GM03348 (cell line): ENCODE data around the gene GET3.
A peak's percentile ranks its signal among the peaks of the same experiment; 100 is the strongest.
"Not testable (repeated sequence)": the region's sequence is repeated elsewhere in the genome, so short reads cannot be mapped to it uniquely, and the experiment has no call there.

ENCODE experiments used
- DNase-seq: peaks from one replicate; pipeline ENCODE4 v3.0.0; 2012; ENCODE audit warnings: low spot score

Gene GET3

DNA sequence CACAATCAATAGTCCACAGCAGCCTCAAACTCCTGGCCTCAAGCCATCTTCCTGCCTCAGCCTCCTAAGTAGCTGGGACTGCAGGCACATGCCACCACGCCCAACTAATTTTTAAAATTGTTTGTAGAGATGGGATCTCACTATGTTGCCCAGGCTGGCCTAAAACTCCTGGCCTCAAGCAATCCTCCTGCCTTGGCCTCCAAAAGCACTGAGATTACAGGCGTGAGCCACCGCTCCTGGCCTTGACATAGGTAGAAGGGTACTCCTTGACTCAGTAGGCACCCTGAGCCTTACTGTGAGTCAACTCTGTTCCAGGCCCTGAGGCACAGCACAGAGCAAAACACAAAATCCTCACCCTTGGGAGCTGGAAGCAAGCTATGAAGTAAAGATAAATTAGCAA is 21.4 kb upstream of the GET3 start:
- no peak for DNase-seq

DNA sequence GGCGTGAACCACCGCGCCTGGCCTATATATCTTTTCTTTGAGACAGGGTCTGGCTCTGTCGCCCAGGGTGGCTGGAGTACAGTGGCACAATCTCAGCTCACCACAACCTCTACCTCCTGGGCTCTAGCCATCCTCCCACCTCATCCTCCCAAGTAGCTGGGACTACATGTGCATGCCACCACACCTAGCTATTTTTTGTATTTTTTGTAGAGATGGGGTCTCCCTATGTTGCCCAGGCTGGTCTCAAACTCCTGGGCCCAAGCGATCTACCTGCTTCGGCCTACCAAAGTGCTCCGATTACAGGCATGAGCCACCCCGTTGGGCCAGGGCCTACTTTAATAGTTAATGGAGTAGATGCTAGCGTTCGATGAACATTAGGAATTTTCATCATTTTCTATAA is 17.0 kb upstream of the GET3 start:
- DNase-seq = no peak

DNA sequence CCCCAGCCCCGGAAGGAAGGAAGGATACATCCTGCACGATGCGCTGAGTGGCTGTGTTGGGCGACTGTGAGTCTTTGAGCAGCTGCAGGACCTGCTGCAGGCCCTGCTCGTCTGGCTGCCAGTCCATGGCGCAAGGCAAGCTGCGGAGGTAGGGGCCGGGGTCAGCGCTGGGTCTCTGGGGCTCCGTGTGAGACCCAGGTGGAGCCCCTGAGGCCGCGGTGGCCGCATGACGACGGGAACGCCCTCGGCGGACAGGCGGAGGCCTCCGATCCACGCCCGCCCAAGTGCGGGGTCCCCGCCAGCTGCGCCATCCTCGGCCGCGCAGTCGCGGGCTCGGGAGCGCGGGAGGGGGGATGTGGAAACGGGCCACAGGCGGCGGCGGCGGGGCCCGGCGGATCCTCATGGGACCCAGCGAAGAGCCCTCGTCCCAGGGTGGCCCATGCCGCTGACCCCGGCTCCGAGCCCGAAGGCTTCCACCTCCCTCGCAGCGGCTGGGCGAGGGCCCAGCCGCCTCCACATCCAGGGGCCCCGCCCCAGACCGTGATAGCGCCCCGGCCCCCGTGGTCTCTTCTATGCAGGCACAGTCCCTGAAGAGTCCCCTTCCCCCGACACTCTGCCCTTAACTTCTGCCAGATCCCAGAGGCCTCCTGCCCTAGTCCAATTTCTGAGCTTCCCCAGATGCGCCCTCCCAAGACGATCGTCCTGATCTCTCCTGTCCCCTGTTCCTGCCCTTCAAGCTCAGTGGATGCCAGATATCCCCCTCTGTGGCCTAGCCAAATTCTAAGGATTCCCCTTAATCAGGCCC is 16.2 kb upstream of the GET3 start:
- peak; percentile 58 for DNase-seq

DNA sequence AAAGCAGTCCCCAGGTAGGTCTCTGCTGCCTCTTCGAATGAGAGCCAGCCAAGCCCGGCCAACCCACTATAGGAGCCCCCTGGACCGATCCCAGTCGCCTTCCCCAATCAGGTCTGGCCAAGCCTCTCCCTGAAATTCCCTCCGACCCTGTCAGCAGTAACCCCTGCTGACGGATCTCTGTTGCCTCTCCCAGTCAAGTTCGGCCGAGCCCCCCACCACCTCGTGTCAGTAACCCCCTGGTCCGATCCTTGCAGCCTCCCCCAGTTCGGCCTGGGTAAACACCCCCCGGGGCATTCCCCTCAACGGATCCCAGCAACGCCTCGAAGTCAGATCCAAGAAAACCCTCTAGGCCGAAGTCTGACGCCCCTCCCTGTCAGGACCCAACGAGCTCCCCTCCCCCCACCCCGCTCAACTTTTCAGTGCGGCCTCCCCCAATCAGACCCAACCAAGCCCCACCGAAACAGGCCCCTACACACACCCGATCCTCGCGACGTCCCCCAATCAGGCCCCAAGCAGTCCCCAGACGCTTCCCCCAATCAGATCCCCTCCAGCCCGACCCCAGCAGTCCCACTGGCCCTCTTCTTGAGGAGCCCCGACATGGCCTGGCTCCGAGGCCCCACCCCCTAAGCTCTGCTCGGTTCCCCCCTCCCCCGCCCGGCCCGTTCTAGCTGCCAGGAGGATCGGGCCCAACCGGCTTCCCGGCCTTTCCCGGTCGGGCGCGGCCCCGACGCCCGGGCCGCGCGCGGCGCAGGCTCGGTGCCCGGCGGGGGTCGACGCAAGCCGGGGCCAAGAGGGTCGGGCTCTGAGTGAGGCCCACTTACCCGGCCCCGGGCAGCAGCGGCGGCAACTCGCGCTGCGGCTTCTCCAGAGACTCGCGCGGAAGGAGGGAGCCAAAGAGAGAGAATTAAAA is 15.4 kb upstream of the GET3 start:
- peak; percentile 89 for DNase-seq

DNA sequence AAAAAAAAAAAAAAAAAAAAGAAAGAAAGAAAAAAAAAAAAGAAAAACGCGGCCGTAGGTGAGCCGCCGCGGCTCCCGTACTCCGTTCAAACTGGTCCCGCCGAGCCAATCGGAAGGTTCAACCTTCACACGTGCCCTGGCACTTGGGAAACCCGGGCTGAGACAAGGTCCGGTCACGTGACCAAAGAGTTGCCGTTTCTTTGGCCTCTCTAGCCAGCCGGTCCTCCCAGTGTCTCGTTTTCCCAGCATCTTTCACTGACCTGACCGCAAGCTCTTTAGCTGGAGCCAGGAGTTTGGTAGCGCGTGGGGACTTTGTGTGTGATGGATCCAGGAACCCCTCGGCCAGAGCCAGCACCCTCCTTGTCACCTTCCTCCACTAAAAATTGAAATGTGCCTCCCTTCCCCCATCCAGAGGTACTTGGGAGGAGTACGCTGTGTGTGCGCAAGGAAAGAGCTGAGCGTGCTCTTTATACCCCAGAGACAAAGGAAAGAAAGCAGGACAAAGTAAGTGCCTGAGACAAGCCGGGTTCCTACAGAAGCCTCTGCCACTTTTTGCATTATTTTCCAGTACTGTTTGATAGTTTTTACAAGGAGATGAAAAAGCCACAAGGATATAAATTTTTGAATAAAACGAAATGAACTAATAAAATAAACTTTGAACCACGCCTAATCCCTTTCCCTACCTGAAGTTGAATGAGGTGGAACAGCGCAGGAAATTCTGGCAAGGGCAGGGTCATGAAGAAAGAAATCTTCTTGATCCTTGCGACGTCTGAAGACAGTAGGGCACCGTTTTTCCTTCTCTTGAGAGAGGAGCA is 14.5 kb upstream of the GET3 start:
- peak; percentile 97 for DNase-seq

DNA sequence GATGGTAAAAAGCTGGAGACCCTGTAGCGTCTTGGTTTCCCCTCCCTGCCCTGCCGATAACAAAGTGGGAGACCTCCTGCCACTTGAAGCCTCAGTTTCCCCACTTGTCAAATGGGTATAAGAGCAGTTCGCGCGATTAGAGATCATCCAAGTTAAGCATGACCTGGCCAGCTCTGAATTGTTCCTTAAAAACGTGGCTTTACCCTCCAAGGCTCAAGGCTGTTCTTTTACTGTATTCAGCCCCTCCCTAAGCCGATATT is 14.0 kb upstream of the GET3 start:
- no peak for DNase-seq

DNA sequence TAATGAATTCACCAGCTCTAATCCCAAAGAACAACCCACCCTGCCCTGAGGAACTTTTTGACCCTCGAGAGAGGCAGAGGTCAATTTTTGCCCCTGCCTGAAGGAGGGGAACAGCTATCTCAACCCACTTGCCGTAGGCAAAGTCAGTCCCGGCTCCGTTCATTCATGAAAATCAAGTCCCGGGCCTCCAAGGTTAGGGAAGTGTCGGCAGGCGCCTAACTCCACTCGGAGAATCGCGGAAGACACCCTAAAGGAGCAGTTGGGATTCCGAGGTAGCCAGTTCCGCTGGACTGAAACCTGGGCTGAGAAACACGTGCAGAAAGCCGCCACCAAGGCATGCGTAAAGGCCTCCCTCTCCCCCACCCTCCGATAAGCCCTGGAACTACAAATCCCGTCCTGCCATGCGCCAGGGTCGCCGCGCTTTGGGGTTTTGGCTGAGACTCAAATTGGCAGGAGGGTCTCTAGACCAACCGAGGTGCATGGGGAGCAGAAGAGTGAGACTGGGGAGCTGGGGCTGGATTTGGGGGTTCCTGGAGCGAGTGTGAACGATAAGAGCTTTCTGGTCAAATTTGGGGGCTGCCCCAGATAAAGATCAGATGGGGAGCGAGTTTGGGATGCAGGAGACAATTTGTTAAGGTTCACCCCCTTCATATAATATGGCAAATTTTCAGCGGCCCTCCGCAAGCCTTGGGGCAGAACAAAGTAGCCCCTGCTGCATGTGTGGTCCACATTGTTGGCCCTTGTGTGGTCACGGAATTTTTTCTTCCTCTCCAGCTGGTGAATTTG is 13.5 kb upstream of the GET3 start, which contains the start of gene TNPO2:
Gene TNPO2 (minus strand): TSS at position 292 of the 786 bp plus-strand sequence. CDS start 2,955 bp downstream, outside the sequence.
- peak; percentile 65 for DNase-seq

DNA sequence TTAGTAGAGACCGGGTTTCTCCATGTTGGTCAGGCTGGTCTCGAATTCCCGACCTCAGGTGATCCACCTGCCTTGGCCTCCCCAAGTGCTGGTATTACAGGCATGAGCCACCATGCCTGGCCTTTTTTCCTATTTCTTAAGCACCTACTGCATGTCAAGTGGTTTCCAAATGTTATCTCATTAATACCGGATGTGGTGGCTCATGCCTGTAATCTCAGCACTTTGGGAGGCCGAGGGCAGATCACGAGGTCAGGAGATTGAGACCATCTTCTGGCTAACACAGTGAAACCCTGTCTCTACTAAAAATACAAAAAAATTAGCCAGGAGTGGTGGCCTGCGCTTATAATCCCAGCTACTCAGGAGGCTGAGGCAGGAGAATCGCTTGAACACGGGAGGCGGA is 11.7 kb upstream of the GET3 start:
- not testable (repeated sequence) for DNase-seq

DNA sequence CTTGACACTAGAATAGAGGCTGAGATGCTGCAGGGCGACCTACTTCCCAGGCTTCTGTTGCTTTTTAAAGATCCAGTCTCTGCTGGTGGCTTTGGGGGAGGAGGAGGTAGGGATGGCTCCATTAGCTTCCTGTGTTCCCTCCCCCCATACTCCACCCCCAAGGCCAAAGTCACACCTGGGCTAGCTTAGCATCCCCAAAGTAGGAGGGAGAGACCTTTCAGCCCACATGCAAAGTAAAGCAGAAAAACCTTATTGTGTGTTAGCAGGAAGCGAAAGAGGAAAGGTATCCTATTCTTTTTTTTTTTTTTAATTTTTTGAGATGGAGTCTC is 10.3 kb upstream of the GET3 start:
- no peak for DNase-seq

DNA sequence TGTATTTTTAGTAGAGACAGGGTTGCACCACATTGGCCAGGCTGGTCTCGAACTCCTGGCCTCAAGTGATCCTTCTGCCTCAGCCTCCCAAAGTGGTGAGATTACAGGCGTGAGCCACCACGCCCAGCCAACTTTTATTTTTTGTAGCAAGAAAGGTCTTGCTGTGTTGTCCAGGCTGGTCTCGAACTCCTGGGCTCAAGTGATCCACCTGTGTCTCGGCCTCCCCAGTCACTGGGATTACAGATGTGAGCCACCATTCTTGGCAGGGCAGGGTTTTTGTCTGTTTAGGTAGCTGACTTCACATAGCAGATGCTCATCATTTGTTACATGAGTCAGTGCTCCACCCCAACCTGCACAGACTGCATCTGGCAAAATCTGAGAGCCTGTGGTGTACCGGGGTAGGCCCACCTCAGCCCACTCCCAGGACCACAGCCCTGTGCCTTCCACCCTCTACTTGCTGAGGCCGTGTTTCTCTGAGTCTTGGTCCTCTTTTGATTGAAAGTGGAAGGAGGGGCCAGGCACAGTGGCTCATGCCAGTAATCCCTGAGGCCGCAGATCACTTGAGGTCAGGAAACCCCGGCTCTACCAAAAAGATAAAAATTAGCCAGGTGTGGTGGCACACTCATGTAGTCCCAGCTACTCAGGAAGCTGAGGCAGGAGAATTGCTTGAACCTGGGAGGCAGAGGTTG is 9.4 kb upstream of the GET3 start:
- DNase-seq = no peak

DNA sequence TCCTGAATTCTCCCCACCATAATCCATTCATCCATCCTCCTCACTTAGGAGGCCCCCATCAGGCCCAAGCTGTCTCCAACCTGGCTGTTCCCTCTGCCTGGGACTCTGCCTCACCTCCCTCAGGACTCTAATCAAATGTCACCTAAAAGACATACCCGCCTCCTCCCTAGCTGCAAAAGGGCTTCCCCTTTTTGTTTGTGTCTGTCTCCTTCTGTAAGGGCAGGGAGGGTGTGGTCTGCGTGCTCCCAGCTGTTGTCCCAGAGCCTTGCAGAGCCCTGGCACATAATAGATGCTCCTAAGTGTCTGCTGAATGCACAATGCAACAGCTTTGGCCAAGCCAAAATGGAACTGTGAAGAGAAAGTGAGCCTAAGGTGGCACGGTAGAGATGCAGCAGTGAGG is 7.2 kb upstream of the GET3 start:
- no peak for DNase-seq

DNA sequence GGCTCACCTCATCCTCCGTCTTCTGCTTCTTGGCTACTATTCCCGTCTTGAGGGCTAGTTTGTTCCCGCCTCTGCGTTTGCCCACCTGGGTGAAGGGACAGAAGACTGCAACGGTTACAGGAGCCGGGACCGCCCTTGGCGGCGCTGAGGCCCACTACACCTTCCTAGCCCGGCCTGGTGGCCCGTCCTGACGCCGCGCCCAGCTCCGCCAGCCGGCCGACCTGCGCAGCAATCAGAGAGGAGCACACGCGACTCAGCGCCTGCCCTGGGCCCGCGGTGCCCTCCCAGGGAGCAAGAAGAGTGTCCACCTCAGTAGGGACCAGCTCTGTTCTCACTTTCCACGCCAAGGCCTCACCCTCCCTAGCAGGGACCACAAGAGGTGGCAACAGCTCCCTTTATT is 6.0 kb upstream of the GET3 start:
- no peak for DNase-seq

DNA sequence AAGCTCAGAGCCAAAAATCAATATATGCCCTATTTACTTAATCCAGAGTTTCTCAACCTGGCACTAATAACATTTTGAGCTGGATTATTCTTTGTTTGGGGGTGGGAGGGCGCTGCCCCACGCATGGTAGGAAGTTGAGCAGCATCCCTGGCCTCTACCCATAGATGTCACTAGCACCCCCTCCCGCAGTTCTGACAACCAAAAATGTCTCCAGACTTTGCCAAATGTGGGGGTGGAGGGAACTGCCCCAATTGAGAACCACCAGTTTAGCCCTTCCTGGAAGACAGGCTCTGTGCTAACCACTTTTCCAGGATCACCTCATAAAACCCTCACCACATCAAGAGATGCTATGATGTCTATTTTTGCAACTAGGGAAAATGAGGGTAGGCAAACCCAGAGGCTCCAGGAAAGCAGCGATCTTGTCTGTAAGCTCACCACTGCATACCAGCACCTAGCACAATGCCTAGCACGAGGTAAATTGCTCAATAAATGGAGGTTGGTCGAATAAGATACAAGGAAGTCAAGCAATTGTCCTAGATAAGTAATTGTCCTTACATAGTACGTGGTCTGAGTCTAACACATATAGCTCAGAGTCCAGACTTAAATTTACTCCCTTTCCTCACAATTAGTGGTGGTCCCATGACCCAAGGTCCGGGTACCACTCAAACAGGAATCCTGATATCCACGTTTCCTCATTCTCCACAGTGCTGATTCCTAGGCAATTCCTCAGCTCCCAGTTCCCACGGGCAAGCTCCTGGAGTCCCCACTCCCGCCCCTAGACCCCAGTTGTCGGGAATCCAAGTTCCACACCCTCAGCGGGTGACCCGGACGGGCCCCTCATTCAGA is 3.7 kb upstream of the GET3 start:
- DNase-seq = peak; percentile 75

DNA sequence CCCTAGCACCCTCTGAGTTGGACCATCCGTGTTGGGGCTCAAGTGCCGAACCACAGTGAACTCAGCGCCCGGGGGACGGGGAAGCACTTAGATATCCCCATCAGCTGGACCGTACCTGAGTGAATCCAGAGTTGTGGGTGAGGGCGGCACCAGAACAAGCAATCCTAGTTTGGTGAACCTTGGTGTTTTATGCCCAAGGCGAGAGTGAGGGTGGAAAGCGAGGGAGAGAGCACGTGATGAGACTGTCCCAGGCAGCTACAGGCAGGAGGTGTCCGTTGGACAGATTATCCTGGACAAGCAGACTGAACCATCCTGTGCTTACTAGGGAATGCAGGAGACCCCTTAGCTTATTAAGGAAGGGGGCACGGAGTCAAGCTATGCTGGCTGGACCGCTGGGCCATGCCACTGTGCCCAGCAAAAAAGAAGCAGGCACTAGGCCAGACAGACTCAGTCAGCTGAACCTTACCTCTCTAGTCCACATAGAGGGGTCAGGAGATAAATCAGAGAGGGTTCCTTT is 596 bp downstream of the GET3 start:
- DNase-seq = no peak

DNA sequence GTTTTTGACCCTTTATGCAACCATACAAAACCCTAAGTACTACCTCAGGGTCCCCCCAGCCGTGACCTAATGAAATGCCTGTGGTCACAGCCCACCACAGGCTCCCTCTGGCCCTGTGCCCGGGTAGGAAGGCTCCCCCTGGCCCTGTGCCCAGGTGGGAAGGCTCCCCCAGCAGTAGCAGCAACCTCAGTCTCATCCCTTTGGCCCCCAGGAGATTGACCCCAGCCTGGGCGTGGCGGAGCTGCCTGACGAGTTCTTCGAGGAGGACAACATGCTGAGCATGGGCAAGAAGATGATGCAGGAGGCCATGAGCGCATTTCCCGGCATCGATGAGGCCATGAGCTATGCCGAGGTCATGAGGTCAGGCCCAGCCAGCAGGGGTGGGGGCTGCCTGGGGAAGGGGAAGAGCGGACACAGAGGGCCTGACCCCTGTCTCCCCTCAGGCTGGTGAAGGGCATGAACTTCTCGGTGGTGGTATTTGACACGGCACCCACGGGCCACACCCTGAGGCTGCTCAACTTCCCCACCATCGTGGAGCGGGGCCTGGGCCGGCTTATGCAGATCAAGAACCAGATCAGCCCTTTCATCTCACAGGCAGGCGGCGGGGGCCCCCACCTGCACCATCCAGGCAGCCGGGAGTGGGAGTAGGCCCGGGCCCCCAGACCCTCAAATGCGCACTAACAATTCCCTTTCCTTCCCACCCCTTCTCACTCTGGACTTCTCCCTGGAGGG is 8.0 kb downstream of the GET3 start:
- DNase-seq = no peak

DNA sequence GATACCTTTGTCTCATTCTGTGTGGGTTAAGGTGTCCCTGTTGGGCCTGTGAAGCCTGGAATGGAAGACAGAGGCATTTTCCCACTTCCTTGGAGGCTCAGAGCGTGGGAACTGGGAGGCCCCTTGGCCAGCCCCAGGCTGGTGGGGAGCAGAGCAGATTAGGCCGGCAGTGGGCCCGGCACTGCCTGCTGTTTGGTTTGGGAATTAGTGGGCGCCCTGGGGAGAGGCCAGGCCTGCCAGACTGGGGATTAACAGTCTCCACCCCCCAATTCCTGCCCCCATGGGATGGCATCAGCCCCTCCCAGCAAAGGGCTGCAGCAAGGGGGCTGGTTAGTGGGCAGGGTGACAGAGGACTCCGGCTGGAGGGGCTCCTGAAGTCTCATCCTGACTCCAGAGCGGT is 11.2 kb downstream of the GET3 start:
- no peak for DNase-seq

DNA sequence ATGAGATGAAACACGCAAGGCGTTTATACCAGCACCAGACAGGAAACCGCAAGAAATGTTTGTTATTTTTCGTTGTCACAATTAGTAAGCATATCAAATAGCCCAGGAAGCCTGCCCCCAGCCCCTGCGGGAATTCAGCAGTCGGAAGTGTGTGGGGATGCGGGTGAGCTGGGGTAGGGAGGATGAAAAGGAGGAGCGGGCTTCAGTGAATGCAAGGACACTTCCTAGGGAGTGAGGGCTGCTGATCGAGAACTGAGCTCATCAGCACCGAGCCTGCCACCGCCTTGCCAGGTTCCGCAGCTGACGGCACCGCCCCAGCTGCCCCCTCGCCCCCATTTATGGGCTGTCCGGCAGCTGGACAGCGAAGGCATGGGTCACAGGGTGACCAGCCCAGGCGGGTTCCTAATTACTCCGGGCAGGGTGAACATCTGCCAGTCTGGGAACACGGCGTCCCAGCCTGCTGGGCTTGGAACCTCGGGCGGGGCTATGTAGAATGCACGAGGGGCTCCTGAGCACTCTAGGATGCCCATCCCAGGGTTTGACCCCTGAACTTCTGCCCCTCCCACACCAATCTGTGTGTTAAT is 12.7 kb downstream of the GET3 start:
- DNase-seq = no peak

DNA sequence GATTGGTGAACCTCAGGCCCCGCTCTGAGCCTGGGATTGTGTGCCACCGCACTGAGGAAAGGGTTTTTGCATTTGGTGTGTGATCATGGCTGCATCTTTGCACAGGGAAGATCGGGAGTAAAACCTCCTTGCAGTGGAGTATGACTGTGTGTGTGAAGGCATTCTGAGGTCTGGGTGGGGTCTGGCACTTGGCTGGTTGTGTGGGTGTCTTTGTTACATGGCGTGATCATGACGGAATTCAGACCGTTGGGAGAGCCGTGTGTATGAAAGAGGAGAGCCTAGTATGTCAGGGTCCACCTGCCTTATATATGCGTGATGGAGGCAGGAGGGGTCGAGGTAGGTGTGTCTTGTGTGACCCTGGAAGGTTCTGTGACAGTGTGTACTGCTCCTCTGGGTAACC is 13.6 kb downstream of the GET3 start:
- no peak for DNase-seq

DNA sequence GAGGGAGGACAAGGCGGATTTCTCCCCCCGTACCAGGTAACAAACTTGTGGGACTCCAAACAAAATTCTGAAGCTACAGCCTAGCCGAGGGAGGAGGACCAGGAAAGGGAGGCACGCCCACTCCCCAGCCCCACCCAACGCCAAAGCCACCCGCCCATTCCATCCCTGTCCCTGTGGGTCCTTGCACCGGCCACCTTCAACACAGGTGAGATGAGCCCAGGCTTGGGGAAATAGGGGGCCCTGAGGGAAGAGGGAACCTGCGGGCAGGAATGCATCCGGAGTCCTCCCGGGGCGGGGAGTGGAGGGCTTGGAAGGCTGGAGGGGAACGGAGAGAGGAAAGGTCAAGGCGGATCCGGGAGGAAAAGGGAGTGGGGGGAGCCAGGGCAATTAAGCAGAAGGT is 14.3 kb downstream of the GET3 start, which contains the start of gene BEST2:
Gene BEST2 (plus strand): TSS at position 157 of the 400 bp plus-strand sequence. CDS start 802 bp downstream, outside the sequence.
- no peak for DNase-seq
